Colonic mucosa (tissue), 4 donors: ENCODE measurements around the gene MAD2L2. TPM values are rescaled to one million over a fixed set of nuclear protein-coding genes. Genes with fewer than 3 reads are reported as not detected.
"Not testable (repeated sequence)": the region's sequence is repeated elsewhere in the genome, so short reads cannot be mapped to it uniquely, and the experiment has no call there.

Source experiments
- DNase-seq: peaks from one replicate; pipeline ENCODE4 v3.0.0-alpha.2; 2020
- H3K27ac ChIP-seq: fragments of 200-600 bp; one replicate; pipeline ENCODE4 v1.8.0; 2021
- H3K27me3 ChIP-seq: fragments of 200-600 bp; one replicate; pipeline ENCODE4 v1.8.0; 2021
- H3K36me3 ChIP-seq: fragments of 200-600 bp; one replicate; pipeline ENCODE4 v1.8.0; 2021
- H3K4me1 ChIP-seq: fragments of 200-600 bp; one replicate; pipeline ENCODE4 v1.8.0; 2021; ENCODE audit warnings: mild to moderate bottlenecking
- H3K4me3 ChIP-seq: fragments of 200-600 bp; one replicate; pipeline ENCODE4 v1.8.0; 2021
- H3K9ac ChIP-seq, 2 donors: one replicate each; pipeline ENCODE4 v1.7.0; 2013; ENCODE audit warnings: control low read depth in 2 of 2, low read depth in 2 of 2, low read length in 2 of 2
- H3K9me3 ChIP-seq: fragments of 200-600 bp; one replicate; pipeline ENCODE4 v1.8.0; 2021
- intact Hi-C: fragments of 100-400 bp; cut with DNase I; formaldehyde crosslinking; loops from one replicate; pipeline ENCODE4 v1.14.1; 2022
- total RNA-seq, 2 donors: library from RNA; stranded (reverse); fragmentation: NEBNext Ultra II Directional in 1 of 2; extraction: Animal tissue kit (Norgen Biotek cat#: 25700) in 1 of 2; gene quantifications; one replicate each; pipeline ENCODE4 v1.2.1, GENCODE V29; 2021
- TF ChIP-seq, protein P1 (sequence below): fragments of 200-600 bp; IDR thresholded peaks from one replicate; pipeline ENCODE4 v1.8.0; 2022; ENCODE audit warnings: antibody characterized with exemption, mild to moderate bottlenecking
- donor health status: healthy.
- donor health status: DM: no; HTN: no; CAD: no.
- donor health status: DM: no; HTN: no; CAD: no.

Gene MAD2L2
- total RNA-seq, 2 donors from 2014 or later = 8.5 to 12.4 TPM

DNA sequence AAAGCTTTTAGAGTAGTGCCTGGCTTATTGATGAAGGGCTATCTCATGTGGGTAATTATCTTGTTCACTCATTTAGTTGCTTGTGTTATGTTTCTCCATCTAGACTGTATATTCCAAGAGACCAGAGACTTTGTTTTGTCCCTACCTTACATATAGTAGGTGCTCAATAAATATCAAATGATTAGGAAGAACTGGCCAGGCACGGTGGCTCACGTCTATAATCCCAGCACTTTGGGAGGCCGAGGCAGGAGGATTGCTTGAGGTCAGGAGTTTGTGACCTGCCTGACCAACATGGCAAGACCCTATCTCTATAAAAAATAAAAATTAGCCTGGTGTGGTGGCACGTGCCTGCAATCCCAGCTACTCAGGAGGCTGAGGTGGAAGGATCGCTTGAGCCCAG lies 35.7 kb downstream of the MAD2L2 start:
- Histone ChIP-seq H3K27ac (no peak overlapping the region), H3K9ac (no peak overlapping the region), H3K27me3 (no peaks in the 10 kb centered on the region), H3K36me3 (no peaks in the 10 kb centered on the region), H3K4me3 (no peak overlapping the region), H3K9me3 (no peaks in the 10 kb centered on the region), H3K4me1 (peaks cover 3% of the 10 kb centered on the region)
- DNase-seq = no peak
- TF ChIP-seq, protein P1, sequence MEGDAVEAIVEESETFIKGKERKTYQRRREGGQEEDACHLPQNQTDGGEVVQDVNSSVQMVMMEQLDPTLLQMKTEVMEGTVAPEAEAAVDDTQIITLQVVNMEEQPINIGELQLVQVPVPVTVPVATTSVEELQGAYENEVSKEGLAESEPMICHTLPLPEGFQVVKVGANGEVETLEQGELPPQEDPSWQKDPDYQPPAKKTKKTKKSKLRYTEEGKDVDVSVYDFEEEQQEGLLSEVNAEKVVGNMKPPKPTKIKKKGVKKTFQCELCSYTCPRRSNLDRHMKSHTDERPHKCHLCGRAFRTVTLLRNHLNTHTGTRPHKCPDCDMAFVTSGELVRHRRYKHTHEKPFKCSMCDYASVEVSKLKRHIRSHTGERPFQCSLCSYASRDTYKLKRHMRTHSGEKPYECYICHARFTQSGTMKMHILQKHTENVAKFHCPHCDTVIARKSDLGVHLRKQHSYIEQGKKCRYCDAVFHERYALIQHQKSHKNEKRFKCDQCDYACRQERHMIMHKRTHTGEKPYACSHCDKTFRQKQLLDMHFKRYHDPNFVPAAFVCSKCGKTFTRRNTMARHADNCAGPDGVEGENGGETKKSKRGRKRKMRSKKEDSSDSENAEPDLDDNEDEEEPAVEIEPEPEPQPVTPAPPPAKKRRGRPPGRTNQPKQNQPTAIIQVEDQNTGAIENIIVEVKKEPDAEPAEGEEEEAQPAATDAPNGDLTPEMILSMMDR = no peak
- intact Hi-C loops = no loop called here

DNA sequence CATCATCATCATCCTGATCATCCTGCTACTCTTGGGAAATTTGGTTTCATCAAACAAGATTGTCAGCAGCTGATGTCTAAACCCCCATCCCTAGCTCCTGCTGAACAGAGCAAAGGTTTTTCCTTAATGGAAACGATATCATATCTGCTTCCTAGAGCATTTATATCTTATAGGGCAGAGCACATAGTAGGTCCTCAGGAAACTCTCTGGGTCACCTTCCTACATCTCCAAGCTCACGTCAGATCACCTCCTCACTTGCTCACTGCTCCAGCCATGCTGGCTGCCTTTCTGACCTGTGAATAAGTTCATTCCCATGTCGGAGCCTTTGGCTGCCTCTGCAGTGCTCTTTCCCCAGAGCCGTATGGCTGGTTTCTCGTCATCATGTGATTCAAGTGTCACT lies 37.2 kb downstream of the MAD2L2 start:
- Histone ChIP-seq H3K9me3 (no peaks in the 10 kb centered on the region), H3K4me1 (no peaks in the 10 kb centered on the region), H3K27me3 (no peaks in the 10 kb centered on the region), H3K27ac (no peak overlapping the region), H3K4me3 (no peak overlapping the region), H3K9ac (no peak overlapping the region), H3K36me3 (no peaks in the 10 kb centered on the region)
- no peak for DNase-seq
- intact Hi-C loops = loop anchor here (5.0 kb wide), 3 partner anchors 306 to 606 kb away; no protein-coding TSS in a partner anchor
- TF ChIP-seq, protein P1 = no peak

DNA sequence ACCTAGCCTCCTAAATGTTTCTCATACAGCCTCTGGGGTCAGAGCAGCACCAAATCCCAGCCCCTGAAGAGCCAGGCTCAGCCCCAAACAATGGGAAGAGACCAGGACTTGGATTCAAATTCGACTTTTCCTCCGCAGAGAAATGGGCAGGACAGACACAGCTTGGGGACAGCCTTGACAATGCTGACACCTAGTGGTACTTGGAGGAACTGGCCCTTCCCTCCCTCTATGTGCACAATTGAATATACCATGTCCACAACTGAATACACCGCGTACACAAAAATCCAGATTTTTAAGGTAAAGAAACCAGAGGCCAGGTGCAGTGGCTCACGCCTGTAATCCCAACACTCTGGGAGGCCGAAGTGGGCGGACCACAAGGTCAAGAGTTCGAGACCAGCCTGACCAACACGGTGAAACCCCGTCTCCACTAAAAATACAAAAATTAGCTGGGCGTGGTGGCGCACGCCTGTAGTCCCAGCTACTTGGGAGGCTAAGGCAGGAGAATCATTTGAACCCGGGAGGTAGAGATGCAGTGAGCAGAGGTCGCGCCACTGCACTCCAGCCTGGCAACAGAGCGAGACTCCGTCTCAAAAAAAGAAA lies 38.4 kb downstream of the MAD2L2 start:
- H3K9me3 ChIP-seq, H3K4me1 ChIP-seq, H3K36me3 ChIP-seq, H3K9ac ChIP-seq, H3K4me3 ChIP-seq, H3K27ac ChIP-seq, H3K27me3 ChIP-seq: not testable (repeated sequence)
- TF ChIP-seq, protein P1 = peak; percentile 92
- DNase-seq = peak; percentile 69
- intact Hi-C loops = loop anchor here (5.0 kb wide), 3 partner anchors 305 to 605 kb away; no protein-coding TSS in a partner anchor

DNA sequence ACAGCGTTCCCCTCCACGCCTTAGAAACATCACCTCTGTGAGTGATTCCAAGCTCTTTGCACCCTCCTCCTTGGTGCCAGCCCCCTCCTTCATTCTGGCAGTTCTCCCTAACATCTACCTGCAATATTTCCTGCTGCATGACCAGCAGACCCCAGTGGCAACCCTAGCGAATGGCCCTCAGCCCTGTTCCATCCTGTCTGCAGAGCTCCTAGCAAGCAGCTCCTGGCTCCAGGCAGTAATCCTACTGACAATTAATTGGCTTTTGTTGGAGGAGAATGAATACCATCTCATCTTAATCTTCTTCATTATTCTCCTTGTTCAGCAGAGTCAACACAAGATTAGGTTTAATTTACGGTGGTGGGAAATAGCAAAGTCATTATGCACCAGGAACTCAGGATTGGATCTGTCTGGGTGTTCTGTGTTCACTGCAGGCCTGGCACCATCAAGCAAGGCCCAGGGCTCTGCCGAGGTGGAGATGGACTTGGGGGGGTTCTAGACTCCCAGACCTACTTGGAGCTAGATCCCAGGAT lies 39.1 kb downstream of the MAD2L2 start:
- intact Hi-C loops = loop anchor here (5.0 kb wide), 3 partner anchors 305 to 605 kb away; no protein-coding TSS in a partner anchor
- Histone ChIP-seq H3K9ac (no peak overlapping the region), H3K4me3 (no peak overlapping the region), H3K4me1 (no peaks in the 10 kb centered on the region), H3K27ac (no peak overlapping the region), H3K9me3 (no peaks in the 10 kb centered on the region), H3K27me3 (no peaks in the 10 kb centered on the region), H3K36me3 (no peaks in the 10 kb centered on the region)
- TF ChIP-seq, protein P1 = no peak
- no peak for DNase-seq

DNA sequence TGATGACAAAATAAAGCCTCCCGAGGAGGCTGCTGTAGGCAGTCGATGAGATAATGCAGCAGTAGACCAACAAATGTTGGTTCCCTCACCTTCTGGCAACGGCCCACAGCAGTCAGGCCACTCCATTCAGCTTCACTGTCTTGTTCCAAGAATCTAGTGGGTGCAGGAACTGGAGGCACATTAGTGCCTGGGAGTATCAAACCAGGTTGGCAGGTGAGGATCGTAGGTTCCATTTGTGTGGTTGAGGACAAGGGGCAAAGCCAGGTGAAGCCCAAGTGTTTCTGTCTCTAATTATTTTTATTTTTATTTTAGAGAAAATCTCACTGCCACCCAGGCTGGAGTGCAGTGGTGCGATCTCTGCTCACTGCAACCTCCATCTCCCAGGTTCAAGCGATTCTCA lies 40.0 kb downstream of the MAD2L2 start:
- intact Hi-C loops = loop anchor here (5.0 kb wide), 3 partner anchors 304 to 604 kb away; no protein-coding TSS in a partner anchor
- Histone ChIP-seq H3K9me3 (no peaks in the 10 kb centered on the region), H3K4me1 (no peaks in the 10 kb centered on the region), H3K27me3 (no peaks in the 10 kb centered on the region), H3K36me3 (no peaks in the 10 kb centered on the region), H3K9ac (no peak overlapping the region), H3K27ac (no peak overlapping the region), H3K4me3 (no peak overlapping the region)
- TF ChIP-seq, protein P1 = no peak
- no peak for DNase-seq
